Thyroid gland (tissue), 4 donors: Measurements from ENCODE around the gene KIF17. TPM values are rescaled to one million over a fixed set of nuclear protein-coding genes. Genes with fewer than 3 reads are reported as not detected.

ENCODE experiments used
- DNase-seq, 2 donors: peaks; one replicate each; pipeline ENCODE4 v3.0.0-alpha.2; 2019
- H3K27ac ChIP-seq, 3 donors: fragments of 200-600 bp; sonication (generic); 1 replicate in 2 of 3; 2 replicates in 1 of 3; pipeline ENCODE4 v1.5.1; 2016 to 2019; ENCODE audit warnings: mild to moderate bottlenecking in 1 of 3, moderate library complexity in 1 of 3
- H3K27me3 ChIP-seq: fragments of 200-600 bp; sonication (generic); one replicate; pipeline ENCODE4 v1.5.1; 2019
- H3K36me3 ChIP-seq, 2 donors: fragments of 200-600 bp; sonication (generic); one replicate each; pipeline ENCODE4 v1.5.1; 2016 to 2019
- H3K4me1 ChIP-seq, 2 donors: fragments of 200-600 bp; sonication (generic); one replicate each; pipeline ENCODE4 v1.5.1; 2017 to 2019
- H3K4me3 ChIP-seq, 3 donors: fragments of 200-600 bp; sonication (generic); replicated peaks in 1 of 3; 1 replicate in 2 of 3; 2 replicates in 1 of 3; pipeline ENCODE4 v1.5.1; 2016; ENCODE audit warnings: mild to moderate bottlenecking in 1 of 3
- H3K9me3 ChIP-seq: fragments of 200-600 bp; sonication (generic); one replicate; pipeline ENCODE4 v1.5.1; 2017
- POLR2A ChIP-seq, 2 donors: fragments of 450-650 bp; IDR thresholded peaks; one replicate each; pipeline ENCODE4 v1.6.1; 2017; ENCODE audit warnings: antibody characterized with exemption in 2 of 2, mild to moderate bottlenecking in 2 of 2, moderate library complexity in 1 of 2
- WGBS, 2 donors: methylation state at CpG; one replicate each; pipeline ENCODE4 v1.1.5; 2017; 5-methylcytosine and 5-hydroxymethylcytosine counted together
- intact Hi-C: fragments of 100-400 bp; cut with DNase I; formaldehyde crosslinking; loops from one replicate; pipeline ENCODE4 v1.15.1; 2023
- total RNA-seq, 4 donors: library from RNA; depleted of rRNA; stranded (reverse); fragments of >200 nt; gene quantifications; one replicate each; pipeline ENCODE4 v1.2.3, GENCODE V29; 2016
- TF ChIP-seq, protein P1 (sequence below), 6 experiments: fragments of 200-600 bp in 3 of 6; fragments of 450-650 bp in 3 of 6; sonication (generic) in 3 of 6; IDR thresholded peaks; one replicate each; pipeline ENCODE4 v1.5.1; 2016 to 2019; ENCODE audit warnings: antibody characterized with exemption in 6 of 6, mild to moderate bottlenecking in 2 of 6, inconsistent platforms in 1 of 6, moderate library complexity in 1 of 6

KIF17 gene
- total RNA-seq, 4 donors from 2014 or later = 7.5 to 11.5 (median 8.6) TPM

DNA sequence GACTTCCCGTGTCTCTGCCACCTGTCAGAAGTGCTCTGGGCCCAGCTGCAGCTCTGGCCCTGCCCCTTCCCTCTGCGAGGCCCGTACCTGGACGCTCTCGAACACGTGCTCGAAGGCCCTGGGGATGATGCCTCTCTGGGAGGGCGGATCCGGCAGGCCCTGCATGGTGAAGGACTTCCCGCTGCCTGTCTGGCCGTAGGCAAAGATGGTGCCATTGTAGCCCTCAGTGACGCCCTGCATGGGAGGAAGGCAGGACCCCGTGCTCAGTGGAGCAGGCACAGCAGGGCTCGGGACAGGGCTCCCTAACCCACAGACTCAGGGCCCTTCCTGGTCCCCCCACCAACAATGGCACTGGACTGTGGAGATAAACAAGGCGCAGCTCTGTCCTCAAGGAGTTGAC lies 2.4 kb downstream of the KIF17 start:
- H3K4me1 ChIP-seq = peaks cover 5 to 11% of the 10 kb centered on the region in 2 donors
- no peak for TF ChIP-seq POLR2A (IDR thresholded peaks at IDR 0.05)
- TF ChIP-seq, protein P1, sequence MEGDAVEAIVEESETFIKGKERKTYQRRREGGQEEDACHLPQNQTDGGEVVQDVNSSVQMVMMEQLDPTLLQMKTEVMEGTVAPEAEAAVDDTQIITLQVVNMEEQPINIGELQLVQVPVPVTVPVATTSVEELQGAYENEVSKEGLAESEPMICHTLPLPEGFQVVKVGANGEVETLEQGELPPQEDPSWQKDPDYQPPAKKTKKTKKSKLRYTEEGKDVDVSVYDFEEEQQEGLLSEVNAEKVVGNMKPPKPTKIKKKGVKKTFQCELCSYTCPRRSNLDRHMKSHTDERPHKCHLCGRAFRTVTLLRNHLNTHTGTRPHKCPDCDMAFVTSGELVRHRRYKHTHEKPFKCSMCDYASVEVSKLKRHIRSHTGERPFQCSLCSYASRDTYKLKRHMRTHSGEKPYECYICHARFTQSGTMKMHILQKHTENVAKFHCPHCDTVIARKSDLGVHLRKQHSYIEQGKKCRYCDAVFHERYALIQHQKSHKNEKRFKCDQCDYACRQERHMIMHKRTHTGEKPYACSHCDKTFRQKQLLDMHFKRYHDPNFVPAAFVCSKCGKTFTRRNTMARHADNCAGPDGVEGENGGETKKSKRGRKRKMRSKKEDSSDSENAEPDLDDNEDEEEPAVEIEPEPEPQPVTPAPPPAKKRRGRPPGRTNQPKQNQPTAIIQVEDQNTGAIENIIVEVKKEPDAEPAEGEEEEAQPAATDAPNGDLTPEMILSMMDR (IDR thresholded peaks at IDR 0.05) = no peak
- H3K9me3 ChIP-seq = no peaks in the 10 kb centered on the region
- no peaks in the 10 kb centered on the region for H3K36me3 ChIP-seq
- H3K27ac ChIP-seq = no peak overlapping the region
- no peak overlapping the region for H3K4me3 ChIP-seq
- no peak for DNase-seq
- no peaks in the 10 kb centered on the region for H3K27me3 ChIP-seq
- intact Hi-C loops = no loop called here
- 82 to 83% methylated on average over 8 of the region's 15 CpGs for WGBS, 2 donors

GRCh38 chr1:20713440-20713839 lies 4.4 kb downstream of the KIF17 start:
- TF ChIP-seq POLR2A (IDR thresholded peaks at IDR 0.05) = no peak
- TF ChIP-seq, protein P1 (IDR thresholded peaks at IDR 0.05) = no peak
- Histone ChIP-seq H3K4me3 (no peak overlapping the region), H3K27me3 (no peaks in the 10 kb centered on the region), H3K36me3 (no peaks in the 10 kb centered on the region), H3K27ac (no peak overlapping the region), H3K9me3 (no peaks in the 10 kb centered on the region), H3K4me1 (peaks cover 5 to 9% of the 10 kb centered on the region in 2 donors)
- WGBS, 2 donors = 94 to 95% methylated on average over 6 of the region's 6 CpGs
- no peak for DNase-seq
- intact Hi-C loops = no loop called here

DNA sequence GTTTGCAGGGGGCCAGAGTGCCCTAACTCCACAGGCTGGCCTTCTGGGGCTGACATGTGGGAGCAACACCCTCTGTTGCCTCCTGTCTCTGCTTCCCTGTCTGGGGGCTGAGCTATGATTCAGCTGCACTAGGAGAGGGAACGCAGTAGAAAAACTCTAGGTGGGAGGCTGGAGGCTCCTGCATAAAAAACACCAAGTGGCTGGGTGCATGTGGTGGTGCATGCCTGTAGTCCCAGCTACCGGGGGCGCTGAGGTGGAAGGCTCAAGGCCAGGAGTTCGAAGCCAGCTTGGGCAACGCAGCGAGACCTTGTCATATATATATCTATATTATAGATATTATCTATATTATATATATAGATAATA lies 5.6 kb downstream of the KIF17 start:
- TF ChIP-seq, protein P1 (IDR thresholded peaks at IDR 0.05) = no peak
- no peak for TF ChIP-seq POLR2A (IDR thresholded peaks at IDR 0.05)
- no peak for DNase-seq
- Histone ChIP-seq H3K27me3 (no peaks in the 10 kb centered on the region), H3K9me3 (no peaks in the 10 kb centered on the region), H3K27ac (no peak overlapping the region), H3K36me3 (no peaks in the 10 kb centered on the region), H3K4me1 (peaks cover under 1 to 3% of the 10 kb centered on the region in 2 donors), H3K4me3 (no peak overlapping the region)
- WGBS, 2 donors = 89 to 90% methylated on average over 6 of the region's 6 CpGs
- intact Hi-C loops = no loop called here

DNA sequence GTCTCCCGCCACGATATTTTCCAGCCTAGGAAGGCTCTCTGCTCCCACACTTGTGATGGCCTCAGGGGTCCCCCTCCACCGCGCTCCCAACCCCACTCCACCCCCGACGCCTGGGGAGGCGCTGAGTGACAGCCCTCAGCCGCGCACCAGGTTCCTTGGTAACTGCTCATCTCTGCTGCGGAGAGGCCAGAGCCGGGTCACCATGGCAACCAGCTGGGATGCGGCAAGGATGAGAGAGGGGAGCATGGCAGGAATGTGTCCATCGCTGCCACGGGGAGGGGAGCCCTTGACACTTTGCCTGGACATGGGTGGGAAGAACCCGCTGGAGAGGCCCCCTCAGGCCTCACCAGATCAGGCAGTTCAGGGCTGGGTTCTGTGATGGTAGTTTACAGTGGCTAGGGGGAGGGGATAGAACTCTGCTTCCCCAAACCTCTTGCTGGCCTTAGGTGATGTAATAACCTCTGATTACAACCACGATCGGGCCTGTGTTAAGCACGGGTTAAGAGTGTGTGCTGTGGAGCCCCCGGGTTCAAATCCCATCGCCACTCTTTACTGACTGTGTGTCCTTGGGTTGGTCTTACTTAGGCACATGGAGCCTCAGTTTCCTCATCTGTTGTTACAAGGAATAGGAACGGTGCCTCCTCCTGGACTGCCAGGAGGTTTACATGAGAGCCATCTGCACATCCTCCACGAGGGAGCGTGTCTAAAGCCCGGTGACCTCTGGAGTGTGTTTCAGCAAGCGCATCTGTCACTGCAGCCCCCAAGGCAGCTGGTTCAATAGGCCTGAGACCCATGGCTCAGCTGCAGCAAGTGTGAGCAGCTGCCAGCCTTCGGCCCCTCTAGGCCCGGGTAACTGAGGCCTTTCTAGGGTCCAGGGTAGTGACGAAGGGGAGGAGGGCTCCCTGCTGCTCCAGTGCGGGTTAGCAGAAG lies 6.3 kb downstream of the KIF17 start:
- 85 to 90% methylated on average over 21 to 29 of the region's 29 CpGs for WGBS, 2 donors
- H3K36me3 ChIP-seq = no peaks in the 10 kb centered on the region
- no peak overlapping the region for H3K27ac ChIP-seq
- H3K4me1 ChIP-seq = no peaks in the 10 kb centered on the region
- H3K9me3 ChIP-seq = no peaks in the 10 kb centered on the region
- H3K27me3 ChIP-seq = no peaks in the 10 kb centered on the region
- DNase-seq = no peak
- intact Hi-C loops = no loop called here
- H3K4me3 ChIP-seq = no peak overlapping the region
- TF ChIP-seq POLR2A (IDR thresholded peaks at IDR 0.05) = no peak
- TF ChIP-seq, protein P1 (IDR thresholded peaks at IDR 0.05) = no peak
